HG02571 (cell line): Measurements from ENCODE around the gene LPCAT1.

ENCODE experiments used
- ATAC-seq: cut with Tn5 transposase; IDR thresholded peaks from one replicate; pipeline ENCODE4 v1.9.1; 2021; ENCODE audit warnings: mild to moderate bottlenecking, moderate library complexity; ENCODE audit not compliant: unreplicated experiment

Gene LPCAT1

DNA sequence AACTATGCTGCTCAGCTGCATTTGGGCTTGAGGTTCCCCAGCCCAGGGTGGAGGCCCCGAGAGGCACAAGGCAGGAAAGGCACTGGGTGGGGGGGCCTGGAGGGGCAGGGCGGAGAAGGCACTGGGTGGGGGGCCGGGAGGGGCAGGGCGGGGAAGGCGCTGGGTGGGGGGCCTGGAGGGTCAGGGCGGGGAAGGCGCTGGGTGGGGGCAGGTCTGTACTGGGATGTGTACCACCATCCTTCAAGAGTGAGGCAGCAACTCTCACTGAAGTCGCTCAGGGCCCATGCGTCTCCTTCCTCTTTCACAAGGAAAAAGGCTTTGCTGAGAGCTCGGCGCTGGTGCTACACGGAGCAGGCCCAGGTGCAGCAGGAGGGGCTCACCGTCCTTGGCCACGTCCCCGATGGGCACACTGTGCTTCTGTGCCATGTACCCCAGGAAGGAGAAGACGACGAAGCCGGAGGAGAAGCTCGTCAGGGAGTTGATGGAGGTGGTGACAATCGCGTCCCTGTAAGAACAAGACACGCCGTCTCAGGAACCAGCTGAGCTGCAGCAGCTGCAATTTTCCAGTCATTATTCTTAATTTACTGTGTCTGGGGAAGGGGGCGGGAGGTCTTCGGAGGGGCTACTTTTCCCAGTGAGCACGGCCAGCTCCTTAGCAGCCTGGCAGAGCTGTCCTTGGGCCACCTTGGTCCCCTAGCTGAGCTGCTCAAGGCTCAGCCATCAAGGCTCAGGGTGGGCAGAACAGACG, 109.3 kb downstream of the LPCAT1 start:
- no peak for ATAC-seq

DNA sequence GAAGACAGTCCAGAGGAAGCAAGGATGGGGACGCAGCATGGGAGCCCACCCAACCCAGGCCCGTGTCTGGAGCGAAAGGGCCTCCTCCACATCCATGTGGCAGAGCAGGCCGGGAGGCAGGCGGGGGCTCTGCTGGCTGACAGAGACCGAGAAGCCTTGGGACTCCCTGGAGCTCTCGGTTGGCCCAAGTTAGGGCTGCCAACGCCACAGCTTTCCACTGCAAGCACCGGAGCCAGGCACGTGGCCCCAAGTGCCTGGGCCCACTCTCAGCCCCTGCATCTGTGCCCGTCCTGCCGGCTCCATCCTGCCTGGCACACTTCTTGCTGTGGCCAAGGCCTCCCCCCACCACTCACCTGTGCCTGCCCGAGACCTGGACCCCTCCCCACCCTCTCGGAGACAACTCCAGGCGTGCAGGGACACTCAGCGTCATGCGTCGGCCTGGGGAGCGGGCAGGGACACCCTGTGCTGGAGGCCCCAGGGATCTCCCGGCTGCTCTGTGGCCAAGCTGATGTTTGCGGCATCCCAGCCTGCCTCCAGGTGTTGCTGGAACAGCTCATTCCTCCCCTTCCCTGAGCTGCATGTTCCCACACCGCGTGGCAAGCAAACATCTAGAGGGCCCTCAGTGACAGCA, 110.0 kb downstream of the LPCAT1 start:
- no peak for ATAC-seq

GRCh38 chr5:1413211-1413610, 110.5 kb downstream of the LPCAT1 start:
- no peak for ATAC-seq

GRCh38 chr5:1412621-1413020, 111.1 kb downstream of the LPCAT1 start:
- no peak for ATAC-seq

GRCh38 chr5:1412163-1412562, 111.6 kb downstream of the LPCAT1 start:
- no peak for ATAC-seq
